Measurements from ENCODE around the gene SNAPC1. TPM values are rescaled to one million over a fixed set of nuclear protein-coding genes. Genes with fewer than 3 reads are reported as not detected.

SNAPC1 gene
- total RNA-seq: 28.8 and 35.2 TPM in 2 replicates

GRCh38 chr14:61761959-61762786, at the start of gene SNAPC1:
Gene SNAPC1 (plus strand): TSS chr14:61762420. CDS start chr14:61762461, 41 bp downstream.

GRCh38 chr14:61812347-61813095, 50.3 kb downstream of the SNAPC1 start, which contains the start of gene SYT16:
Gene SYT16 (plus strand): TSS chr14:61812703.

Other genes with a start within 250 kb of the SNAPC1 start
- gene HIF1A, start 66.9 kb upstream of the SNAPC1 start, total RNA-seq: 489 and 502 TPM in 2 replicates
- 0.96 and 1.1 TPM in 2 replicates for gene SYT16, start 50.3 kb downstream of the SNAPC1 start, total RNA-seq

Measured in regular cardiac myocyte (primary cell).